Measurements from ENCODE around the gene FBLN1. TPM values are rescaled to one million over a fixed set of nuclear protein-coding genes. Genes with fewer than 3 reads are reported as not detected.
A peak's percentile ranks its signal among the peaks of the same experiment; 100 is the strongest.

FBLN1 gene
- total RNA-seq, 1 donor from 2014 or later = 297 TPM

- Mint-ChIP-seq H3K4me3 (no peak overlapping the region), H3K9me3 (no peaks in the 10 kb centered on the region), H3K36me3 (no peaks in the 10 kb centered on the region), H3K4me1 (peaks cover 38% of the 10 kb centered on the region), H3K27ac (peak overlapping the region; percentile 85), H3K27me3 (ENCODE audit: low read depth) (no peaks in the 10 kb centered on the region)
- no peak for DNase-seq (ENCODE audit: low spot score in 2 of 2, unreplicated experiment in 2 of 2)
- TF ChIP-seq CTCF (IDR thresholded peaks at IDR 0.05; ENCODE audit: unreplicated experiment) = no peak
These were observed 29.0 kb upstream of the FBLN1 start for GRCh38 chr22:45473626-45474237.

GRCh38 chr22:45475063-45475747 is 27.5 kb upstream of the FBLN1 start:
- no peak for DNase-seq (ENCODE audit: low spot score in 2 of 2, unreplicated experiment in 2 of 2)
- peaks cover 25% of the 10 kb centered on the region for H3K4me1 Mint-ChIP-seq
- no peak for TF ChIP-seq CTCF (IDR thresholded peaks at IDR 0.05; ENCODE audit: unreplicated experiment)
- no peaks in the 10 kb centered on the region for H3K36me3 Mint-ChIP-seq
- no peaks in the 10 kb centered on the region for H3K9me3 Mint-ChIP-seq
- H3K27me3 Mint-ChIP-seq (ENCODE audit: low read depth) = no peaks in the 10 kb centered on the region
- H3K27ac Mint-ChIP-seq = peak overlapping the region; percentile 74
- H3K4me3 Mint-ChIP-seq = no peak overlapping the region

GRCh38 chr22:45475851-45476514 is 26.7 kb upstream of the FBLN1 start:
- Mint-ChIP-seq H3K4me3 (no peak overlapping the region), H3K27ac (peak overlapping the region; percentile 74), H3K9me3 (no peaks in the 10 kb centered on the region), H3K4me1 (peaks cover 22% of the 10 kb centered on the region), H3K36me3 (no peaks in the 10 kb centered on the region), H3K27me3 (ENCODE audit: low read depth) (no peaks in the 10 kb centered on the region)
- DNase-seq (ENCODE audit: low spot score in 2 of 2, unreplicated experiment in 2 of 2) = no peak
- TF ChIP-seq CTCF (IDR thresholded peaks at IDR 0.05; ENCODE audit: unreplicated experiment) = no peak

GRCh38 chr22:45476814-45477213 is 25.9 kb upstream of the FBLN1 start:
- Mint-ChIP-seq H3K27me3 (ENCODE audit: low read depth) (no peaks in the 10 kb centered on the region), H3K36me3 (no peaks in the 10 kb centered on the region), H3K27ac (no peak overlapping the region), H3K4me3 (no peak overlapping the region), H3K9me3 (no peaks in the 10 kb centered on the region), H3K4me1 (peaks cover 19% of the 10 kb centered on the region)
- no peak for TF ChIP-seq CTCF (IDR thresholded peaks at IDR 0.05; ENCODE audit: unreplicated experiment)
- DNase-seq (ENCODE audit: low spot score in 2 of 2, unreplicated experiment in 2 of 2) = no peak

- H3K9me3 Mint-ChIP-seq = no peaks in the 10 kb centered on the region
- TF ChIP-seq CTCF (IDR thresholded peaks at IDR 0.05; ENCODE audit: unreplicated experiment) = no peak
- no peak overlapping the region for H3K4me3 Mint-ChIP-seq
- H3K27ac Mint-ChIP-seq = no peak overlapping the region
- no peaks in the 10 kb centered on the region for H3K27me3 Mint-ChIP-seq (ENCODE audit: low read depth)
- H3K4me1 Mint-ChIP-seq = peaks cover 19% of the 10 kb centered on the region
- no peak for DNase-seq (ENCODE audit: low spot score in 2 of 2, unreplicated experiment in 2 of 2)
- H3K36me3 Mint-ChIP-seq = no peaks in the 10 kb centered on the region
These were observed 25.1 kb upstream of the FBLN1 start for GRCh38 chr22:45477366-45478107.

Data from mesothelial cell of epicardium (in vitro differentiated cells).